Keratinocyte (primary cell): ENCODE results near the gene PLCL2. TPM values are rescaled to one million over a fixed set of nuclear protein-coding genes. Genes with fewer than 3 reads are reported as not detected.

Source experiments
- DNase-seq: peaks from one replicate; pipeline ENCODE4 v3.0.0-alpha.2; 2011; ENCODE audit warnings: low read depth, missing footprints, low spot score
- FAIRE-seq: peaks from 2 replicates; lab custom pipeline; 2011; peaks lifted over from hg19 to GRCh38; lab: Jason Lieb, UNC
- H2AFZ ChIP-seq: 2 replicates; pipeline ENCODE4 v1.6.0; 2012; ENCODE audit warnings: low read length, control low read depth, inconsistent platforms; ENCODE audit not compliant: control insufficient read depth
- H3K27ac ChIP-seq: 2 replicates; pipeline ENCODE4 v1.5.1; 2011; ENCODE audit warnings: low read length; ENCODE audit not compliant: control insufficient read depth, insufficient read depth
- H3K27me3 ChIP-seq: 3 replicates; pipeline ENCODE4 v1.6.0; 2011; ENCODE audit warnings: low read length; ENCODE audit not compliant: control insufficient read depth, insufficient read depth; ENCODE audit errors: extremely low read depth
- H3K36me3 ChIP-seq, 2 experiments: 2 replicates in 1 of 2; 3 replicates in 1 of 2; pipeline ENCODE4 v1.5.1; 2011; ENCODE audit warnings: low read length in 2 of 2, mild to moderate bottlenecking in 1 of 2; ENCODE audit not compliant: control insufficient read depth in 2 of 2, insufficient read depth in 2 of 2; ENCODE audit errors: extremely low read depth in 1 of 2
- H3K4me1 ChIP-seq: 3 replicates; pipeline ENCODE4 v1.5.1; 2011; ENCODE audit warnings: low read length; ENCODE audit not compliant: control insufficient read depth, insufficient read depth; ENCODE audit errors: extremely low read depth
- H3K4me2 ChIP-seq: 3 replicates; pipeline ENCODE4 v1.6.0; 2011; ENCODE audit warnings: low read depth, low read length; ENCODE audit not compliant: control insufficient read depth, insufficient read depth; ENCODE audit errors: extremely low read depth
- H3K4me3 ChIP-seq, 3 experiments: fragments of 200-600 bp in 1 of 3; sonication (generic) in 1 of 3; 2 replicates in 2 of 3; 3 replicates in 1 of 3; pipeline ENCODE4 v1.5.1; 2011 to 2016; ENCODE audit warnings: low read length in 3 of 3, mild to moderate bottlenecking in 3 of 3, control low read depth in 2 of 3, inconsistent platforms in 1 of 3, low read depth in 1 of 3, mixed read lengths in 1 of 3, mixed run types in 1 of 3, moderate library complexity in 1 of 3; ENCODE audit not compliant: control insufficient read depth in 2 of 3, insufficient read depth in 2 of 3; ENCODE audit errors: extremely low read depth in 1 of 3
- H3K79me2 ChIP-seq: 2 replicates; pipeline ENCODE4 v1.6.0; 2012; ENCODE audit warnings: low read length; ENCODE audit not compliant: control insufficient read depth, insufficient read depth
- H3K9ac ChIP-seq: 3 replicates; pipeline ENCODE4 v1.6.0; 2011; ENCODE audit warnings: low read length; ENCODE audit not compliant: control insufficient read depth, insufficient read depth; ENCODE audit errors: extremely low read depth
- H3K9me1 ChIP-seq: 3 replicates; pipeline ENCODE4 v1.6.0; 2011; ENCODE audit warnings: low read length; ENCODE audit not compliant: control insufficient read depth, insufficient read depth; ENCODE audit errors: extremely low read depth
- H3K9me3 ChIP-seq: 2 replicates; pipeline ENCODE4 v1.5.1; 2012; ENCODE audit warnings: low read depth, low read length; ENCODE audit not compliant: control insufficient read depth
- H4K20me1 ChIP-seq: 3 replicates; pipeline ENCODE4 v1.6.0; 2011; ENCODE audit warnings: low read length; ENCODE audit not compliant: control insufficient read depth, insufficient read depth; ENCODE audit errors: extremely low read depth
- EZH2 ChIP-seq: IDR thresholded peaks from one replicate; pipeline ENCODE4 v1.6.1; 2012; ENCODE audit warnings: inconsistent platforms, mild to moderate bottlenecking, low read length, moderate library complexity
- dilution Hi-C: fragments of 300-500 bp; cut with MboI; formaldehyde crosslinking; loops from one replicate; pipeline ENCODE4 v1.7.0; 2020; ENCODE audit warnings: low sequenced_read_pairs; ENCODE audit not compliant: extremely low pct_ligation_motif_present
- polyA plus RNA-seq, 5 experiments: library from polyadenylated mRNA; depleted of rRNA in 3 of 5; stranded (reverse) in 3 of 5; stranded (forward) in 1 of 5; unstranded in 1 of 5; fragments of >200 nt; gene quantifications; 1 replicate in 1 of 5; 2 replicates in 3 of 5; 3 replicates in 1 of 5; pipeline versions ENCODE4 v1.2.1 to v1.2.3, GENCODE V29; 2011 to 2012; ENCODE audit warnings: missing spikeins in 2 of 5, low read depth in 1 of 5, low replicate concordance in 1 of 5
- TF ChIP-seq, protein P1 (sequence below), 3 experiments: IDR thresholded peaks in 1 of 3; conservative IDR thresholded peaks in 1 of 3; optimal IDR thresholded peaks in 1 of 3; 2 replicates in 2 of 3; 3 replicates in 1 of 3; pipeline versions ENCODE3 to v1.5.1; 2011; ENCODE audit warnings: low read length in 3 of 3, mild to moderate bottlenecking in 3 of 3, moderate library complexity in 2 of 3, control low read depth in 1 of 3, inconsistent platforms in 1 of 3; ENCODE audit not compliant: insufficient read depth in 2 of 3; ENCODE audit errors: extremely low read depth in 1 of 3

Gene PLCL2
- polyA plus RNA-seq, 1 donor (not counting 4 experiments of a cell fraction or from before 2014, with no cell fraction given): 0.20 TPM

- H3K4me3 ChIP-seq: no peak overlapping the region
- TF ChIP-seq, protein P1, sequence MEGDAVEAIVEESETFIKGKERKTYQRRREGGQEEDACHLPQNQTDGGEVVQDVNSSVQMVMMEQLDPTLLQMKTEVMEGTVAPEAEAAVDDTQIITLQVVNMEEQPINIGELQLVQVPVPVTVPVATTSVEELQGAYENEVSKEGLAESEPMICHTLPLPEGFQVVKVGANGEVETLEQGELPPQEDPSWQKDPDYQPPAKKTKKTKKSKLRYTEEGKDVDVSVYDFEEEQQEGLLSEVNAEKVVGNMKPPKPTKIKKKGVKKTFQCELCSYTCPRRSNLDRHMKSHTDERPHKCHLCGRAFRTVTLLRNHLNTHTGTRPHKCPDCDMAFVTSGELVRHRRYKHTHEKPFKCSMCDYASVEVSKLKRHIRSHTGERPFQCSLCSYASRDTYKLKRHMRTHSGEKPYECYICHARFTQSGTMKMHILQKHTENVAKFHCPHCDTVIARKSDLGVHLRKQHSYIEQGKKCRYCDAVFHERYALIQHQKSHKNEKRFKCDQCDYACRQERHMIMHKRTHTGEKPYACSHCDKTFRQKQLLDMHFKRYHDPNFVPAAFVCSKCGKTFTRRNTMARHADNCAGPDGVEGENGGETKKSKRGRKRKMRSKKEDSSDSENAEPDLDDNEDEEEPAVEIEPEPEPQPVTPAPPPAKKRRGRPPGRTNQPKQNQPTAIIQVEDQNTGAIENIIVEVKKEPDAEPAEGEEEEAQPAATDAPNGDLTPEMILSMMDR (optimal IDR thresholded peaks at IDR 0.05 in 1 of 3, IDR thresholded peaks at IDR 0.05 in 1 of 3, conservative IDR thresholded peaks at IDR 0.05 in 1 of 3; ENCODE audit: extremely low read depth in 1 of 3, insufficient read depth in 2 of 3, low read length in 3 of 3): no peak
- no peak for TF ChIP-seq EZH2
- no peaks in the 10 kb centered on the region for H3K79me2 ChIP-seq
- H3K9me1 ChIP-seq: no peaks in the 10 kb centered on the region
- H3K27ac ChIP-seq: no peak overlapping the region
- H3K27me3 ChIP-seq: no peaks in the 10 kb centered on the region
- FAIRE-seq (no peak), DNase-seq (no peak)
- H3K9me3 ChIP-seq: no peaks in the 10 kb centered on the region
- no peak overlapping the region for H3K9ac ChIP-seq
- no peak overlapping the region for H3K4me2 ChIP-seq
- peaks cover 3% of the 10 kb centered on the region for H3K4me1 ChIP-seq
- no peaks in the 10 kb centered on the region for H4K20me1 ChIP-seq
- H3K36me3 ChIP-seq: no peaks in the 10 kb centered on the region
- no peak overlapping the region for H2AFZ ChIP-seq
- dilution Hi-C loops: no loop called here
These were observed 146.3 kb downstream of the PLCL2 start for GRCh38 chr3:17030956-17031652.

GRCh38 chr3:17032407-17033034, 147.8 kb downstream of the PLCL2 start:
- Histone ChIP-seq H3K4me1 (peaks cover 3% of the 10 kb centered on the region), H3K4me2 (no peak overlapping the region), H3K9me1 (no peaks in the 10 kb centered on the region), H3K9ac (no peak overlapping the region), H2AFZ (no peak overlapping the region), H3K36me3 (no peaks in the 10 kb centered on the region), H3K27ac (no peak overlapping the region), H3K9me3 (no peaks in the 10 kb centered on the region), H3K4me3 (no peak overlapping the region), H3K27me3 (no peaks in the 10 kb centered on the region), H3K79me2 (no peaks in the 10 kb centered on the region), H4K20me1 (no peaks in the 10 kb centered on the region)
- dilution Hi-C loops: no loop called here
- no peak for DNase-seq
- FAIRE-seq: no peak
- TF ChIP-seq, protein P1 (optimal IDR thresholded peaks at IDR 0.05 in 1 of 3, IDR thresholded peaks at IDR 0.05 in 1 of 3, conservative IDR thresholded peaks at IDR 0.05 in 1 of 3; ENCODE audit: extremely low read depth in 1 of 3, insufficient read depth in 2 of 3, low read length in 3 of 3): peak; percentile 40 to 68 (median 55)
- no peak for TF ChIP-seq EZH2
